ENCODE results near the gene KEL. TPM values are rescaled to one million over a fixed set of nuclear protein-coding genes. Genes with fewer than 3 reads are reported as not detected.

The KEL gene
- total and polyA plus RNA-seq, 2 of the 4 experiments (the other 2 are of a cell fraction), result 0.03 TPM; not detected in 1

DNA sequence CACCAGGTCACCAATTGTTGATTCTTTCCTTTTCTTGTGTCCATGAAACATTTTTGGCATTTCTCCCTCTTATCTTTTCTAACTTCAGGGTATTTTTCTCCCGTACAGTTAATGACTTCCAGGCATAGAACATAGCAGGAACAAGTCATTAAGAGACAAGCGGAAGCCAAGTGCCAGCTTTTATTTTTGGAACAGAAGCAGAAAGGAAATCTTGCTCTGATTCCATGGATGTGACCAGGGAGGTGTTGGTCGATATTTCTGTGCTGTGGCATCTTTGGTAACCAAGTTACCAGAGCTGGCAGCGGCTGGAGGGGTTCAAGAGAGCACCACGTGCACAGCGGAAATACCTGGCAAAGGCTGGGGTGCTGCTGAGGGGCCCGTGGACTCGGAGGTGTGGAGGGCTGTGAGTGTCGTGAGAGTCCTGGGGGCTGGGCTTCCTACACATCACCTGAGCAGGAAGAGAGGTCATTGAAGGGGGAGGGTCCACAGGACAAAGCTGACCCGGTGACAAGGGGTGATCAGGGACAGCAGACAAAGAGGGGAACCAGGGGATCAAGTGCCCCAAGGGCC is 21.1 kb downstream of the KEL start:
- Histone ChIP-seq H4K91ac (ENCODE audit: insufficient read depth, low read depth, low read length) (no peak overlapping the region), H3K23ac (ENCODE audit: low read depth, low read length) (no peak overlapping the region), H3K14ac (replicated peaks; ENCODE audit: low read depth, low read length) (no peak overlapping the region), H3K9ac (ENCODE audit: low read depth, low read length) (no peak overlapping the region), H3K4me2 (ENCODE audit: low read depth, low read length) (no peak overlapping the region), H3K9me3 (ENCODE audit: control insufficient read depth, insufficient read depth, low read length) (peaks cover 14% of the 10 kb centered on the region; the same call in 1 of the 2 replicates), H4K8ac (ENCODE audit: low read depth in 2 of 2, low read length in 2 of 2) (no peak overlapping the region), H2AK9ac (replicated peaks; ENCODE audit: low read depth, low read length, poor library complexity) (no peak overlapping the region), H3K18ac (ENCODE audit: low read depth, low read length) (no peak overlapping the region), H3K9me1 (ENCODE audit: insufficient read depth, low read length) (no peaks in the 10 kb centered on the region), H3K4me1 (ENCODE audit: control insufficient read depth, insufficient read depth, low read length) (no peaks in the 10 kb centered on the region), H2AK5ac (ENCODE audit: low read depth, low read length) (no peak overlapping the region), H2BK20ac (ENCODE audit: low read depth, low read length) (no peak overlapping the region), H3K4ac (ENCODE audit: low read depth, low read length) (no peak overlapping the region), H2BK5ac (ENCODE audit: low read depth, low read length, poor library complexity, severe bottlenecking) (no peak overlapping the region), H3K79me1 (ENCODE audit: low read depth in 1 of 2, low read length in 2 of 2) (no peaks in the 10 kb centered on the region), H3K56ac (ENCODE audit: extremely low read depth, insufficient read depth, low read length) (no peak overlapping the region), H2AFZ (replicated peaks; ENCODE audit: low read length, poor library complexity) (no peak overlapping the region), H2BK15ac (ENCODE audit: low read depth, low read length) (no peak overlapping the region), H3K36me3 (ENCODE audit: control insufficient read depth, insufficient read depth, low read length) (no peaks in the 10 kb centered on the region), H3K4me3 (ENCODE audit: insufficient read depth, low read depth, low read length) (no peak overlapping the region), H4K20me1 (ENCODE audit: insufficient read depth, low read length) (no peaks in the 10 kb centered on the region), H4K5ac (ENCODE audit: low read depth, low read length) (no peak overlapping the region), H3K27ac (ENCODE audit: insufficient read depth, low read length) (no peak overlapping the region), H3K27me3 (ENCODE audit: control insufficient read depth, insufficient read depth, low read length) (no peaks in the 10 kb centered on the region), H2BK120ac (ENCODE audit: low read depth, low read length) (no peak overlapping the region)
- DNase-seq, result no peak
- intact Hi-C loops (cut with micrococcal nuclease) (no loop called here), dilution Hi-C loops (cut with HindIII; ENCODE audit: low sequenced_read_pairs, unreplicated experiment) (no loop called here), in situ Hi-C loops (cut with MboI; ENCODE audit: low sequenced_read_pairs) (no loop called here)
- no TSS peak for BruUV-seq (replicated peaks)
- no peak for ATAC-seq (ENCODE audit: low read depth)
- CTCF ChIA-PET, result no interaction called here
- POLR2A ChIA-PET (ENCODE audit: unreplicated experiment), result no interaction called here
- TF ChIP-seq FOS (IDR thresholded peaks at IDR 0.05; ENCODE audit: low read depth, low read length), result no peak
- no peak for TF ChIP-seq CHD1 (IDR thresholded peaks at IDR 0.05; ENCODE audit: low read depth, low read length)
- TF ChIP-seq, protein P1, sequence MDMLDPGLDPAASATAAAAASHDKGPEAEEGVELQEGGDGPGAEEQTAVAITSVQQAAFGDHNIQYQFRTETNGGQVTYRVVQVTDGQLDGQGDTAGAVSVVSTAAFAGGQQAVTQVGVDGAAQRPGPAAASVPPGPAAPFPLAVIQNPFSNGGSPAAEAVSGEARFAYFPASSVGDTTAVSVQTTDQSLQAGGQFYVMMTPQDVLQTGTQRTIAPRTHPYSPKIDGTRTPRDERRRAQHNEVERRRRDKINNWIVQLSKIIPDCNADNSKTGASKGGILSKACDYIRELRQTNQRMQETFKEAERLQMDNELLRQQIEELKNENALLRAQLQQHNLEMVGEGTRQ (IDR thresholded peaks at IDR 0.05; ENCODE audit: low read depth, low read length), result no peak
- TF ChIP-seq NFE2L2 (IDR thresholded peaks at IDR 0.05; ENCODE audit: low read depth, low read length), result no peak
- no peak for TF ChIP-seq BHLHE40 (IDR thresholded peaks at IDR 0.05; ENCODE audit: low read depth, low read length)
- TF ChIP-seq, protein P2, sequence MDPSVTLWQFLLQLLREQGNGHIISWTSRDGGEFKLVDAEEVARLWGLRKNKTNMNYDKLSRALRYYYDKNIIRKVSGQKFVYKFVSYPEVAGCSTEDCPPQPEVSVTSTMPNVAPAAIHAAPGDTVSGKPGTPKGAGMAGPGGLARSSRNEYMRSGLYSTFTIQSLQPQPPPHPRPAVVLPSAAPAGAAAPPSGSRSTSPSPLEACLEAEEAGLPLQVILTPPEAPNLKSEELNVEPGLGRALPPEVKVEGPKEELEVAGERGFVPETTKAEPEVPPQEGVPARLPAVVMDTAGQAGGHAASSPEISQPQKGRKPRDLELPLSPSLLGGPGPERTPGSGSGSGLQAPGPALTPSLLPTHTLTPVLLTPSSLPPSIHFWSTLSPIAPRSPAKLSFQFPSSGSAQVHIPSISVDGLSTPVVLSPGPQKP (IDR thresholded peaks at IDR 0.05; ENCODE audit: borderline replicate concordance, low read depth, low read length), result no peak
- TF ChIP-seq RCOR1 (IDR thresholded peaks at IDR 0.05; ENCODE audit: insufficient replicate concordance, low read length), result no peak
- no peak for TF ChIP-seq MAZ (IDR thresholded peaks at IDR 0.05; ENCODE audit: borderline replicate concordance, low read depth, low read length)
- no peak for TF ChIP-seq SMC3 (IDR thresholded peaks at IDR 0.05; ENCODE audit: low read depth, low read length)
- no peak for TF ChIP-seq RFX5 (IDR thresholded peaks at IDR 0.05; ENCODE audit: low read depth, low read length)
- no peak for TF ChIP-seq POLR2A (IDR thresholded peaks at IDR 0.05; ENCODE audit: low read depth, low read length)
- no peak for TF ChIP-seq RAD21 (IDR thresholded peaks at IDR 0.05; ENCODE audit: low read length)
- TF ChIP-seq CEBPB (IDR thresholded peaks at IDR 0.05; ENCODE audit: low read depth, low read length), result no peak
- TF ChIP-seq MXI1 (IDR thresholded peaks at IDR 0.05; ENCODE audit: borderline replicate concordance, low read depth, low read length), result no peak
- no peak for TF ChIP-seq MAFK (IDR thresholded peaks at IDR 0.05; ENCODE audit: low read depth, low read length)
- 11% methylated on average over 5 of the region's 10 CpGs; no CpG with 5 or more reads in 1 of the 2 experiments for WGBS, 2 experiments (ENCODE audit: extremely low coverage in 2 of 2, insufficient read length in 1 of 2)
